Adrenal gland (tissue), 5 donors: Measurements from ENCODE around the gene CEACAM19.

Source experiments
- POLR2A ChIP-seq, 2 donors: fragments of 450-650 bp; IDR thresholded peaks; one replicate each; pipeline ENCODE4 v1.6.1; 2017; ENCODE audit warnings: antibody characterized with exemption in 2 of 2, mild to moderate bottlenecking in 2 of 2, moderate library complexity in 1 of 2
- TF ChIP-seq, protein P1 (sequence below), 6 experiments: fragments of 450-650 bp in 4 of 6; fragments of 200-600 bp in 2 of 6; sonication (generic) in 1 of 6; IDR thresholded peaks; 1 replicate in 5 of 6; 2 replicates in 1 of 6; pipeline versions ENCODE4 v1.5.1 to v1.8.0; 2016 to 2021; ENCODE audit warnings: antibody characterized with exemption in 6 of 6, mild to moderate bottlenecking in 2 of 6, moderate library complexity in 1 of 6
- donor health status: DM: no; HTN: no; CAD: no.

DNA sequence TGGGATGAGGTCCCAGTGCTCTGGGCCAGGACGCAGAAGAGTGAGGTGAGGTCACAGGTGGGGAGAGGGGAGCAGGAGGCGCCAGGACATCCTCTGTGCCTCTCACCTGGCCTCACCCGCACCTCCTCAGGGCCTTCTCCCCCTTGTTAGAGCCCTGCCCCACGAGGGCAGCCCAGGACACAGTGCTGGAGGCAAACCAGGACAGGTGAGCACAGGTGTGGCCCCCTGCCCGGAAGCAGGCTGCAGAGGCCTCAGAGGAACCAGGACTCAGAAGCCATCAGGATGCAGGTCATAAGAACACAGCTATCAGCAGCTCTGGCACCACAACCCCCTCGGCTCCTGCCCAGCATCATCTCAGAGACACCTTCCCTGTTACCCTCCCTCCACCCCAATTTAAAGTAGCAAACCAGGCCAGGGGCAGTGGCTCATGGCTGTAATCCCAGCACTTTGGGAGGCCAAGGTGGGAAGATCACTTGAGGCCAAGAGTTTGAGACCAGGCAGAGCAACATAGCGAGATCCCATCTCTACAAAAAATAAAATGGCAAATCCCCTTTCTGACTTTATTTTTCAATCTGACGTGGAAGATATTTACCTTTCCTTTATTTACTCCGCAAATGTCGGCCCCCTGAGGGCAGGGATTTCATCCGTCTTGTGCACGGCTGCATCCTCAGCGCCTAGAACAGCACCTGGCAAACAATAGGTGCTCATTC, 27.4 kb downstream of the CEACAM19 start, which contains the start of gene CEACAM16:
- TF ChIP-seq, protein P1, sequence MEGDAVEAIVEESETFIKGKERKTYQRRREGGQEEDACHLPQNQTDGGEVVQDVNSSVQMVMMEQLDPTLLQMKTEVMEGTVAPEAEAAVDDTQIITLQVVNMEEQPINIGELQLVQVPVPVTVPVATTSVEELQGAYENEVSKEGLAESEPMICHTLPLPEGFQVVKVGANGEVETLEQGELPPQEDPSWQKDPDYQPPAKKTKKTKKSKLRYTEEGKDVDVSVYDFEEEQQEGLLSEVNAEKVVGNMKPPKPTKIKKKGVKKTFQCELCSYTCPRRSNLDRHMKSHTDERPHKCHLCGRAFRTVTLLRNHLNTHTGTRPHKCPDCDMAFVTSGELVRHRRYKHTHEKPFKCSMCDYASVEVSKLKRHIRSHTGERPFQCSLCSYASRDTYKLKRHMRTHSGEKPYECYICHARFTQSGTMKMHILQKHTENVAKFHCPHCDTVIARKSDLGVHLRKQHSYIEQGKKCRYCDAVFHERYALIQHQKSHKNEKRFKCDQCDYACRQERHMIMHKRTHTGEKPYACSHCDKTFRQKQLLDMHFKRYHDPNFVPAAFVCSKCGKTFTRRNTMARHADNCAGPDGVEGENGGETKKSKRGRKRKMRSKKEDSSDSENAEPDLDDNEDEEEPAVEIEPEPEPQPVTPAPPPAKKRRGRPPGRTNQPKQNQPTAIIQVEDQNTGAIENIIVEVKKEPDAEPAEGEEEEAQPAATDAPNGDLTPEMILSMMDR (IDR thresholded peaks at IDR 0.05): no peak
- no peak for TF ChIP-seq POLR2A (IDR thresholded peaks at IDR 0.05)
